Activated CD4-positive, alpha-beta memory T cell treated with anti-CD3 and anti-CD28 coated beads for 36 hours (primary cell): Measurements from ENCODE around the gene TSKU. TPM values are rescaled to one million over a fixed set of nuclear protein-coding genes. Genes with fewer than 3 reads are reported as not detected.
A peak's percentile ranks its signal among the peaks of the same experiment; 100 is the strongest.

Experiments
- CTCF ChIA-PET: fragments of 350-600 bp; sonication (Branson Sonifier 250); formaldehyde crosslinking; loops from one replicate; lab custom pipeline; 2021; ENCODE audit warnings: antibody characterized with exemption, inconsistent platforms; lab: Charles Lee
- POLR2A ChIA-PET: fragments of 350-600 bp; sonication (Branson Sonifier 250); formaldehyde crosslinking; loops from one replicate; lab custom pipeline; 2021; ENCODE audit warnings: antibody characterized with exemption; lab: Charles Lee
- DNase-seq: peaks from one replicate; pipeline ENCODE4 v3.0.0-alpha.2; 2020
- H3K27ac Mint-ChIP-seq: one replicate; pipeline ENCODE4 v1.8.0; 2021; ENCODE audit warnings: mixed read lengths
- H3K27me3 Mint-ChIP-seq: one replicate; pipeline ENCODE4 v1.8.0; 2021; ENCODE audit warnings: mixed read lengths
- H3K36me3 Mint-ChIP-seq: one replicate; pipeline ENCODE4 v1.8.0; 2021; ENCODE audit warnings: mixed read lengths
- H3K4me1 Mint-ChIP-seq: one replicate; pipeline ENCODE4 v1.8.0; 2021; ENCODE audit warnings: low read depth, mixed read lengths
- H3K4me3 Mint-ChIP-seq: one replicate; pipeline ENCODE4 v1.8.0; 2021; ENCODE audit warnings: mild to moderate bottlenecking, mixed read lengths
- H3K9me3 Mint-ChIP-seq: one replicate; pipeline ENCODE4 v1.8.0; 2021; ENCODE audit warnings: mixed read lengths
- intact Hi-C: fragments of 100-400 bp; cut with micrococcal nuclease; formaldehyde crosslinking; loops from one replicate; pipeline ENCODE4 v1.15.1; 2023
- total RNA-seq, 2 experiments: library from RNA; stranded (reverse); gene quantifications; one replicate each; pipeline ENCODE4 v1.2.3, GENCODE V29; 2021

Gene TSKU
- total RNA-seq, 2 experiments from 2014 or later: 3.8 to 3.9 TPM

- intact Hi-C loops: no loop called here
- CTCF ChIA-PET: interaction anchor here (1.5 kb wide), 1 partner anchor 60 kb away, joined by 5 read pairs; no protein-coding TSS in a partner anchor
Measured at GRCh38 chr11:76794371-76795289, 11.5 kb downstream of the TSKU start.

DNA sequence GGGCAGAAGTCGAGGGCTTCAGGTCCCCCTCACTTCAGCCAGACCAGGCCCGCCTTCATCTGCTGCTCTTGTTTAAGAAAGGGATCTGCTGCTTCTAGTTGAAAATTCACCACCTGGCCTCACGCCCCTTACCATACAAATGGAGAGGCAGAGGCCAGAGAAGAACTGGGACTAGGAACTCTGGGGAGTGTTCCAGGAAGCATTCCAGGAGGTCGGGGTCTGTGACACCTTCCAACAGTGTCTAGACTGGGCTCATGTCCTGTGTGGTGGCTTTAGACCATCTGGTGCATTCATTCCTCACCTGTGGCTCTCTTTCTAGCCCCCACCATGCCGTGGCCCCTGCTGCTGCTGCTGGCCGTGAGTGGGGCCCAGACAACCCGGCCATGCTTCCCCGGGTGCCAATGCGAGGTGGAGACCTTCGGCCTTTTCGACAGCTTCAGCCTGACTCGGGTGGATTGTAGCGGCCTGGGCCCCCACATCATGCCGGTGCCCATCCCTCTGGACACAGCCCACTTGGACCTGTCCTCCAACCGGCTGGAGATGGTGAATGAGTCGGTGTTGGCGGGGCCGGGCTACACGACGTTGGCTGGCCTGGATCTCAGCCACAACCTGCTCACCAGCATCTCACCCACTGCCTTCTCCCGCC lies 12.3 kb downstream of the TSKU start:
- H3K4me1 Mint-ChIP-seq: peaks cover 6% of the 10 kb centered on the region
- H3K27me3 Mint-ChIP-seq: peaks cover 2% of the 10 kb centered on the region
- H3K4me3 Mint-ChIP-seq: no peak overlapping the region
- ChIA-PET CTCF (no interaction called here), POLR2A (no interaction called here)
- no peaks in the 10 kb centered on the region for H3K36me3 Mint-ChIP-seq
- H3K9me3 Mint-ChIP-seq: no peaks in the 10 kb centered on the region
- DNase-seq: no peak
- H3K27ac Mint-ChIP-seq: no peak overlapping the region
- intact Hi-C loops: no loop called here

More at GRCh38 chr11:76794371-76795289, 11.5 kb downstream of the TSKU start:
- no peak for DNase-seq
- peaks cover 2% of the 10 kb centered on the region for H3K27me3 Mint-ChIP-seq
- no peak overlapping the region for H3K4me3 Mint-ChIP-seq
- no peaks in the 10 kb centered on the region for H3K9me3 Mint-ChIP-seq
- no peaks in the 10 kb centered on the region for H3K36me3 Mint-ChIP-seq
- H3K4me1 Mint-ChIP-seq: peaks cover 6% of the 10 kb centered on the region
- POLR2A ChIA-PET: no interaction called here
- no peak overlapping the region for H3K27ac Mint-ChIP-seq

GRCh38 chr11:76795936-76796441 lies 12.8 kb downstream of the TSKU start:
- Mint-ChIP-seq H3K27me3 (peaks cover 1% of the 10 kb centered on the region), H3K27ac (no peak overlapping the region), H3K36me3 (no peaks in the 10 kb centered on the region), H3K9me3 (no peaks in the 10 kb centered on the region), H3K4me3 (no peak overlapping the region), H3K4me1 (peaks cover 6% of the 10 kb centered on the region)
- intact Hi-C loops: no loop called here
- ChIA-PET POLR2A (no interaction called here), CTCF (no interaction called here)
- DNase-seq: no peak

DNA sequence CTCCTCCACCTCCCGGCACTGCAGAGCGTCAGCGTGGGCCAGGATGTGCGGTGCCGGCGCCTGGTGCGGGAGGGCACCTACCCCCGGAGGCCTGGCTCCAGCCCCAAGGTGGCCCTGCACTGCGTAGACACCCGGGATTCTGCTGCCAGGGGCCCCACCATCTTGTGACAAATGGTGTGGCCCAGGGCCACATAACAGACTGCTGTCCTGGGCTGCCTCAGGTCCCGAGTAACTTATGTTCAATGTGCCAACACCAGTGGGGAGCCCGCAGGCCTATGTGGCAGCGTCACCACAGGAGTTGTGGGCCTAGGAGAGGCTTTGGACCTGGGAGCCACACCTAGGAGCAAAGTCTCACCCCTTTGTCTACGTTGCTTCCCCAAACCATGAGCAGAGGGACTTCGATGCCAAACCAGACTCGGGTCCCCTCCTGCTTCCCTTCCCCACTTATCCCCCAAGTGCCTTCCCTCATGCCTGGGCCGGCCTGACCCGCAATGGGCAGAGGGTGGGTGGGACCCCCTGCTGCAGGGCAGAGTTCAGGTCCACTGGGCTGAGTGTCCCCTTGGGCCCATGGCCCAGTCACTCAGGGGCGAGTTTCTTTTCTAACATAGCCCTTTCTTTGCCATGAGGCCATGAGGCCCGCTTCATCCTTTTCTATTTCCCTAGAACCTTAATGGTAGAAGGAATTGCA lies 13.5 kb downstream of the TSKU start:
- no peak overlapping the region for H3K4me3 Mint-ChIP-seq
- ChIA-PET POLR2A (no interaction called here), CTCF (interaction anchor here (5.5 to 7.8 kb wide), 2 partner anchors 62 to 74 kb away, joined by 54 to 119 read pairs; no protein-coding TSS in a partner anchor)
- H3K27ac Mint-ChIP-seq: no peak overlapping the region
- intact Hi-C loops: no loop called here
- H3K27me3 Mint-ChIP-seq: no peaks in the 10 kb centered on the region
- no peak for DNase-seq
- no peaks in the 10 kb centered on the region for H3K36me3 Mint-ChIP-seq
- H3K9me3 Mint-ChIP-seq: no peaks in the 10 kb centered on the region
- peaks cover 6% of the 10 kb centered on the region for H3K4me1 Mint-ChIP-seq

GRCh38 chr11:76797341-76798201 lies 14.4 kb downstream of the TSKU start:
- H3K4me3 Mint-ChIP-seq: no peak overlapping the region
- POLR2A ChIA-PET: interaction anchor here (1.3 kb wide), 1 partner anchor 64 kb away, joined by 4 read pairs; no protein-coding TSS in a partner anchor
- no peak for DNase-seq
- H3K4me1 Mint-ChIP-seq: peaks cover 4% of the 10 kb centered on the region
- CTCF ChIA-PET: interaction anchor here (0.8 to 7.8 kb wide), 14 partner anchors 10 to 295 kb away, joined by 3 to 119 read pairs (median 6); no protein-coding TSS in a partner anchor
- no peaks in the 10 kb centered on the region for H3K27me3 Mint-ChIP-seq
- H3K36me3 Mint-ChIP-seq: no peaks in the 10 kb centered on the region
- no peaks in the 10 kb centered on the region for H3K9me3 Mint-ChIP-seq
- intact Hi-C loops: no loop called here
- no peak overlapping the region for H3K27ac Mint-ChIP-seq

GRCh38 chr11:76798202-76798581 lies 15.0 kb downstream of the TSKU start:
- no peaks in the 10 kb centered on the region for H3K27me3 Mint-ChIP-seq
- DNase-seq: no peak
- H3K4me3 Mint-ChIP-seq: no peak overlapping the region
- ChIA-PET CTCF (interaction anchor here (0.8 to 7.8 kb wide), 21 partner anchors 9 to 294 kb away, joined by 3 to 119 read pairs (median 6); no protein-coding TSS in a partner anchor), POLR2A (interaction anchor here (1.3 kb wide), 1 partner anchor 64 kb away, joined by 4 read pairs; no protein-coding TSS in a partner anchor)
- H3K27ac Mint-ChIP-seq: no peak overlapping the region
- intact Hi-C loops: no loop called here
- H3K36me3 Mint-ChIP-seq: no peaks in the 10 kb centered on the region
- H3K4me1 Mint-ChIP-seq: peaks cover 6% of the 10 kb centered on the region
- H3K9me3 Mint-ChIP-seq: no peaks in the 10 kb centered on the region

DNA sequence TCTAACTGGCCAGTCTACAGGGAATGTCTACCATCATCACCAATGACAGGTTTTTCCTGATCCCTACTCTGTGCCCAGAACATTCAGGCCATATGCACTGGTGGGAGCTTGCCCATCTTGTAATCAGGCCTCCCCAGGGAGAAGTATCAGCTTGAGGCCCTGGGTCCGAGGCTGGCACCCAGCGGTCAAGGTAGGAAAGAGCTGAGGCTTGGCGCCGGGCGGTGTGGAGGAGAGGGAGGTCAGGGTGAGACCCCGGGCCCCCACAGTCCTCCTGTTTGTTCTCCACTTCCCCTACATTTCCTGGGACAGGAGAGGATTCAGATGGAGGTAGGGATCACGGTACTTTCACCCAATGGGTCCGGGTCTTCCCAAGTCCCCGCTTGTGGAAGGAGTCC lies 15.5 kb downstream of the TSKU start:
- intact Hi-C loops: loop anchor here (1.0 kb wide), 1 partner anchor 64 kb away; no protein-coding TSS in a partner anchor
- H3K36me3 Mint-ChIP-seq: no peaks in the 10 kb centered on the region
- ChIA-PET POLR2A (interaction anchor here (1.3 kb wide), 1 partner anchor 65 kb away, joined by 4 read pairs; no protein-coding TSS in a partner anchor), CTCF (interaction anchor here (0.8 to 7.8 kb wide), 21 partner anchors 8 to 293 kb away, joined by 3 to 119 read pairs (median 6); no protein-coding TSS in a partner anchor)
- H3K4me1 Mint-ChIP-seq: peaks cover 11% of the 10 kb centered on the region
- no peaks in the 10 kb centered on the region for H3K9me3 Mint-ChIP-seq
- no peak overlapping the region for H3K4me3 Mint-ChIP-seq
- no peak overlapping the region for H3K27ac Mint-ChIP-seq
- H3K27me3 Mint-ChIP-seq: peaks cover 2% of the 10 kb centered on the region
- DNase-seq: no peak

GRCh38 chr11:76799066-76799804 lies 16.1 kb downstream of the TSKU start:
- Mint-ChIP-seq H3K4me1 (peaks cover 17% of the 10 kb centered on the region), H3K36me3 (no peaks in the 10 kb centered on the region), H3K27me3 (peaks cover 2% of the 10 kb centered on the region), H3K4me3 (no peak overlapping the region), H3K27ac (no peak overlapping the region), H3K9me3 (no peaks in the 10 kb centered on the region)
- peak; percentile 84 for DNase-seq
- POLR2A ChIA-PET: interaction anchor here (1.3 kb wide), 1 partner anchor 65 kb away, joined by 4 read pairs; no protein-coding TSS in a partner anchor
- intact Hi-C loops: loop anchor here (1.0 kb wide), 1 partner anchor 65 kb away; no protein-coding TSS in a partner anchor
- CTCF ChIA-PET: interaction anchor here (0.6 to 7.8 kb wide), 25 partner anchors 8 to 293 kb away, joined by 3 to 119 read pairs (median 5); no protein-coding TSS in a partner anchor

GRCh38 chr11:76800466-76801200 lies 17.5 kb downstream of the TSKU start:
- DNase-seq: no peak
- CTCF ChIA-PET: interaction anchor here (1.0 to 7.8 kb wide), 6 partner anchors 8 to 118 kb away, joined by 3 to 119 read pairs (median 30); no protein-coding TSS in a partner anchor
- POLR2A ChIA-PET: no interaction called here
- peaks cover 31% of the 10 kb centered on the region for H3K4me1 Mint-ChIP-seq
- no peaks in the 10 kb centered on the region for H3K9me3 Mint-ChIP-seq
- no peaks in the 10 kb centered on the region for H3K36me3 Mint-ChIP-seq
- peaks cover 2% of the 10 kb centered on the region for H3K27me3 Mint-ChIP-seq
- intact Hi-C loops: loop anchor here (10.0 kb wide), 2 partner anchors 236 to 314 kb away; no protein-coding TSS in a partner anchor
- no peak overlapping the region for H3K4me3 Mint-ChIP-seq
- H3K27ac Mint-ChIP-seq: no peak overlapping the region
